ENCODE measurements around the gene HMBS. TPM values are rescaled to one million over a fixed set of nuclear protein-coding genes. Genes with fewer than 3 reads are reported as not detected.
"Not testable (repeated sequence)": the region's sequence is repeated elsewhere in the genome, so short reads cannot be mapped to it uniquely, and the experiment has no call there.

The HMBS gene
- total RNA-seq, 2 donors from 2014 or later, result 18.0 to 53.9 TPM

GRCh38 chr11:119100994-119101758 is 16.5 kb downstream of the HMBS start:
- Mint-ChIP-seq H3K36me3 (peaks cover 27% of the 10 kb centered on the region), H3K4me3 (peak overlapping the region; percentile 92), H3K9me3 (no peaks in the 10 kb centered on the region), H3K27ac (peak overlapping the region; percentile 95 to 99), H3K27me3 (no peaks in the 10 kb centered on the region), H3K4me1 (ENCODE audit: low read depth in 2 of 2) (peaks cover 27 to 31% of the 10 kb centered on the region in 2 donors)
- ATAC-seq (peak; percentile 66 to 72), DNase-seq (ENCODE audit: low spot score) (peak; percentile 68)

- no peaks in the 10 kb centered on the region for H3K9me3 Mint-ChIP-seq
- ATAC-seq (peak; percentile 90 to 94), DNase-seq (ENCODE audit: low spot score) (peak; percentile 88)
- peaks cover 31 to 33% of the 10 kb centered on the region in 2 donors for H3K4me1 Mint-ChIP-seq (ENCODE audit: low read depth in 2 of 2)
- no peaks in the 10 kb centered on the region for H3K27me3 Mint-ChIP-seq
- H3K36me3 Mint-ChIP-seq, result peaks cover 22% of the 10 kb centered on the region
- H3K27ac Mint-ChIP-seq, result peak within 1 kb of the TSS; percentile 95 to 99
- H3K4me3 Mint-ChIP-seq, result peak within 1 kb of the TSS; percentile 92
Measured at GRCh38 chr11:119101759-119102423, 17.2 kb downstream of the HMBS start, which contains the start of gene DPAGT1. TSS of gene DPAGT1 (minus strand) at chr11:119101853. CDS start at chr11:119101655, 198 bp downstream.

GRCh38 chr11:119103161-119103664 is 18.5 kb downstream of the HMBS start:
- Mint-ChIP-seq H3K36me3 (peaks cover 15% of the 10 kb centered on the region), H3K4me1 (ENCODE audit: low read depth in 2 of 2) (peaks cover 33 to 37% of the 10 kb centered on the region in 2 donors)
- not testable (repeated sequence) for DNase-seq (ENCODE audit: low spot score)

DNA sequence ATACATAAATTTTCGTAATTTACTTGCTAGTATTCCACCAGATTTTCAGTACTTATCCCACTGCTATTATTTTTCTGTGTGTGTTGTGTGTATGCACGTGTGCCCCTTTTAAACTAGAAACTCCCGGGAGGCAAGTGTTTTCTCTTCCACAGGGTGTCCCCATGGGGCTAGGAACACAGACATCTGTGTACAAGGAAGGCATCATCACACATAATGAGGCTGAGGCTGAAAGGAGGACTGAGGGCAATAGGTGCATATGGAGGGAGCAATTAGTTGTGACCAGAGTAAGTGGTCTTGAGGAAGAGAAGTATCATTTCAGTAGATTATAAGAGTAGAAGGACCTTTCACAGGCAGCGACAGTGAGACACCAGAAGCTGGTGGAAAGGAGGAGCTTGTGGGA is 19.1 kb downstream of the HMBS start:
- ATAC-seq, result no peak
- no peak overlapping the region for H3K4me3 Mint-ChIP-seq
- peak overlapping the region in 1 of 2 donors; percentile 95 for H3K27ac Mint-ChIP-seq
- peaks cover 39 to 43% of the 10 kb centered on the region in 2 donors for H3K4me1 Mint-ChIP-seq (ENCODE audit: low read depth in 2 of 2)
- no peaks in the 10 kb centered on the region for H3K9me3 Mint-ChIP-seq
- H3K36me3 Mint-ChIP-seq, result peaks cover 9% of the 10 kb centered on the region
- H3K27me3 Mint-ChIP-seq, result no peaks in the 10 kb centered on the region
- DNase-seq (ENCODE audit: low spot score), result no peak

More at GRCh38 chr11:119103161-119103664, 18.5 kb downstream of the HMBS start:
- not testable (repeated sequence) for H3K9me3 Mint-ChIP-seq, H3K4me3 Mint-ChIP-seq, ATAC-seq, H3K27me3 Mint-ChIP-seq
- peak overlapping the region in 1 of 2 donors; percentile 95 for H3K27ac Mint-ChIP-seq

DNA sequence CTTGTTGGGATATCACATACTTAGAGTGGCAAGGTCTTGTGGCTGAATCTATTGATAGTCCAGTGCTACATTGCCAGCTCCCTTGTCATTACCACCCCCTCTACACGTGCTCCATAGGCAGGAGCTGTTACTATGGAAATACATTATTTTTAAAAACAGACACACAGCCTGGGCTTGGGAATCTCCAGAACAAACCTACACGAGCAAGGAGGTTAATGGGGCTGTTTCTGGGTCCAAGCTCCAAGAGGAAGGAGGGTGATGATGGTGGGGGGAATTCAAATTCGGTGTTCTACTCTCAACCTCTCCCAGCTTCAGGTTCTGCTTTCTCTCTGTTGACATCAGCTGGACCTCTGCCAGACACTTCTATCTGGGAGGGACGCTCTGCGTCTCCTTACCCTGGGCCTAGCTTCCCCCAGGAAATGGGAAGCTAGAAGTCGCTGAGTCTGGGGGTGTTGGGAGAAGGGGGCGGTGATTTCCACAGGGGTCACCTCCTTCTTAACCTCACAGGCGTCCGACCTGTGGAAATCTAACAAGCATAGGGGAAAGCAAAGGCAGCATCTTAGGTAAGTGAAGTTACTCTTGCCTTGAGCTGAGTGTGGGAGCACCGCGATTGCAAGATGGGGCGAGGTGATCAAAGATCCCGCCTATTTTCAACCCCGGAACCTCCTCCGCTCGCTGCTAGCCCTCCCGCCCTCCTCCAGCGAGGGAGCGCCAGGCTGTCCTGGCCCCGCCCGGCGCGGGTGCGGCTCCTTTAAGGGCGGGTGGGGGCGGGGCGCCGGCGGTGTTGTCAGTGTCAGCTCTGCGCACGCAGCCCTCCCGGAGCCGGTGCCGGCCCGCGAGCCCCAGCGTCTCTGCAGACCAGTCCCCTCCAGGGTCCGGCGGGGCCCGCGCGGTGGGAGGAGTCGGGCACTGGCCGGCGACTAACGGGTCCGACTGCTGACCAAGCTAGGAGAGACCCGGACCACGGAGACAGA is 22.2 kb downstream of the HMBS start, which contains the start of gene C2CD2L:
TSS of gene C2CD2L (plus strand) at position 781 of the 974 bp plus-strand sequence. CDS start 398 bp downstream, outside the sequence.
- Mint-ChIP-seq H3K4me3 (peak within 1 kb of the TSS; percentile 97), H3K4me1 (ENCODE audit: low read depth in 2 of 2) (peaks cover 39 to 46% of the 10 kb centered on the region in 2 donors), H3K27ac (peak within 1 kb of the TSS; percentile 81 to 91)

DNA sequence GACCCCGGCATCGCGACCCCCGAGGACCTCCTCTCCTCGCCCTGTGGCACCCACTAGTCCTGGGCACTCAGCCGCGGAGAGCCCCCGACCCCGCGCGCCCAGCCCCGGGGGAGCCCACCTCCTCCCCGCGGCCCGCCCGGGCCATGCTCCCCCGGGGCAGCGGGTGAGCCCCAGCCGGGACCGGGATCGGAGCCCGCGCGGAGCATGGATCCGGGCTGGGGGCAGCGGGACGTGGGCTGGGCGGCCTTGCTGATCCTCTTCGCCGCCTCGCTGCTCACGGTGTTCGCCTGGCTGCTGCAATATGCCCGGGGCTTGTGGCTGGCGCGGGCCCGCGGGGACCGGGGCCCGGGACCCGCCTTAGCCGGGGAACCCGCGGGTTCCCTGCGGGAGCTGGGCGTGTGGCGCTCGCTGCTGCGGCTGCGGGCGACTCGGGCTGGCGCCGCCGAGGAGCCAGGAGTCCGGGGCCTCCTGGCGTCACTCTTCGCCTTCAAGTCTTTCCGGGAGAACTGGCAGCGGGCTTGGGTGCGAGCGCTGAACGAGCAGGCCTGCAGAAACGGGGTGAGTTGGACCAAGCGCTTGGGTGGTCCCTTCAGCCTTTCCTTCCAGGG is 23.0 kb downstream of the HMBS start:
- H3K36me3 Mint-ChIP-seq, result peaks cover 8% of the 10 kb centered on the region
- no peak for DNase-seq (ENCODE audit: low spot score)
- H3K27me3 Mint-ChIP-seq, result no peaks in the 10 kb centered on the region
- H3K4me3 Mint-ChIP-seq, result peak overlapping the region; percentile 97
- no peaks in the 10 kb centered on the region for H3K9me3 Mint-ChIP-seq
- H3K4me1 Mint-ChIP-seq (ENCODE audit: low read depth in 2 of 2), result peaks cover 37 to 39% of the 10 kb centered on the region in 2 donors
- ATAC-seq, result peak in 1 of 2 donors; percentile 21
- peak overlapping the region; percentile 81 to 88 for H3K27ac Mint-ChIP-seq

More for the DNA sequence above, 22.2 kb downstream of the HMBS start, which contains the start of gene C2CD2L:
- peak; percentile 94 for DNase-seq (ENCODE audit: low spot score)
- no peaks in the 10 kb centered on the region for H3K9me3 Mint-ChIP-seq
- peaks cover 6% of the 10 kb centered on the region for H3K36me3 Mint-ChIP-seq
- H3K27me3 Mint-ChIP-seq, result no peaks in the 10 kb centered on the region
- ATAC-seq, result peak; percentile 96 to 98

DNA sequence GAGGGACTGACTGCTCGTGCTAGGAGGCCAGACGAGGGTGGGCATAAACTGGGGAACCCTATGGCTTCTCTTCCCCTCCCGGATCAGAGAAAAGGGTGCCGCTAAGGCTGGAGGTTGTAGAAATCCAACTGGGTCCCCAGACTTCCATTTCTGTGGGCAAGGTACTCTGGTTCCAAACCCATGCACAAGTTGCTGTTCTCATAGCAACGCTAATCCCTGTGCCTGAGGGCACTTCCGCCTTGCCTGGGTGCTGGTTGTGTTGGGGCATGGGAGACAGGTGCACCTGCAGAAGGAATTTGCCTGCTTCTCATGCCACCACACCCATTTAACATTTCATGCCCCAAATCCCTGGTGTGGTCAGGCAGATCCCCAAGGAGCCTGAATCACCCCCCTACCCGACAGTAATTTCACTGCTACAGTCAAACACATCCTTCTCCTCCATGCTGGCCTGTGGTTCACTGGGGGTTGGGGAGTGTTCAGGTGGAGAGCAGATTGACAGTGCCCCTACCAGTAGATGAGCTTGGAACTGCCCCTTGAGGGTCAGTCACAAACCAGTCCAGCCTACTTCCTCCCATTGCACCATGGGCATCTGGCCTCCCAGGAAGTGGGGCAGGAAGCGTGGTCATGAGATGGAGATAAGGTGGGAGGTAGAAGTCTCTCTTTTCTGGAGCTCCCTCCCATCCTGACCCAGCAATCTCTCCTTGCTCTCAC is 23.6 kb downstream of the HMBS start:
- H3K36me3 Mint-ChIP-seq, result peaks cover 8% of the 10 kb centered on the region
- ATAC-seq (peak in 1 of 2 donors; percentile 37), DNase-seq (ENCODE audit: low spot score) (no peak)
- no peaks in the 10 kb centered on the region for H3K27me3 Mint-ChIP-seq
- H3K27ac Mint-ChIP-seq, result peak overlapping the region; percentile 81 to 88
- H3K9me3 Mint-ChIP-seq, result no peaks in the 10 kb centered on the region
- H3K4me1 Mint-ChIP-seq (ENCODE audit: low read depth in 2 of 2), result peaks cover 37 to 39% of the 10 kb centered on the region in 2 donors
- peak overlapping the region; percentile 97 for H3K4me3 Mint-ChIP-seq

- Mint-ChIP-seq H3K4me1 (ENCODE audit: low read depth in 2 of 2) (peaks cover 35 to 39% of the 10 kb centered on the region in 2 donors), H3K27me3 (no peaks in the 10 kb centered on the region), H3K36me3 (peaks cover 8% of the 10 kb centered on the region), H3K4me3 (peak overlapping the region; percentile 97), H3K9me3 (no peaks in the 10 kb centered on the region), H3K27ac (peak overlapping the region; percentile 81 to 88)
- DNase-seq (ENCODE audit: low spot score), result no peak
- no peak for ATAC-seq
Measured at GRCh38 chr11:119108857-119109221, 24.2 kb downstream of the HMBS start.

DNA sequence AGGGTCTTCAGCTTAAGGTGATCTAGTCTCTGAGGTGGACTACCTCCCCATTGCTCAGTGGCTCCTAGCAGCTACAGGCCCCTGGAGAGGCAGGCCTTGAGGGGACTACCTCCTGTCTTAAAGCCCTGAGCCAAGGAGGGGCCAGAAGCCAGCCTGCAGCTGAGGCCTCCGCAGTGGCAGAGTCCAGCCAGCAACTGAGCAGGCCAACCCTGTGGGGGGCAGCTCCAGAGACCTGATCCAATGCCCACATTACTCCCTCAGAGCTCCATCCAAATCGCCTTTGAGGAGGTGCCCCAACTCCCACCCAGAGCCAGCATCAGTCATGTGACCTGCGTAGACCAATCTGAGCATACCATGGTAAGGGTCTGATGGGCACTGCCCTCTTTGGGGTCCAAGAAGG is 25.2 kb downstream of the HMBS start:
- Mint-ChIP-seq H3K27me3 (no peaks in the 10 kb centered on the region), H3K4me3 (peak overlapping the region; percentile 97), H3K27ac (peak overlapping the region; percentile 81 to 88), H3K4me1 (ENCODE audit: low read depth in 2 of 2) (peaks cover 34 to 39% of the 10 kb centered on the region in 2 donors), H3K36me3 (peaks cover 8% of the 10 kb centered on the region), H3K9me3 (no peaks in the 10 kb centered on the region)
- no peak for DNase-seq (ENCODE audit: low spot score)
- ATAC-seq, result no peak

DNA sequence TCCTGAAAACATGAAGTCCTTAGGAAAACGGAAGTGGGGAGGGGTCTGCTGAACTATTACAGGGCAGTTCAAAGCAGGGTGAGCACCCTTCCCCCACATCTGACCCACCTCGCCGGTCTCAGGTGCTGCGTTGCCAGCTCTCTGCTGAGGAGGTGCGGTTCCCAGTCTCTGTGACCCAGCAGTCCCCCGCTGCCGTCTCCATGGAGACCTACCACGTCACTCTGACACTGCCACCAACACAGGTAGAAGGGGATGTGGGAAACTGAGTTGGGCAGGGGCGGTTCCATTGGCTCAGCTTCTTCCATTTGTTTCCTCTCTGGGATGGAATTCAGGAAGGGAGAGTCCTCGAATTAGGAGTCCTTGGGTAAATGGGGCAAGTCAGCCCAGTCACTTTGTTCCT is 25.8 kb downstream of the HMBS start:
- no peak for ATAC-seq
- Mint-ChIP-seq H3K4me1 (ENCODE audit: low read depth in 2 of 2) (peaks cover 38 to 42% of the 10 kb centered on the region in 2 donors), H3K27ac (peak overlapping the region in 1 of 2 donors; percentile 29), H3K27me3 (no peaks in the 10 kb centered on the region), H3K36me3 (peaks cover 13% of the 10 kb centered on the region), H3K9me3 (no peaks in the 10 kb centered on the region), H3K4me3 (no peak overlapping the region)
- DNase-seq (ENCODE audit: low spot score), result no peak

DNA sequence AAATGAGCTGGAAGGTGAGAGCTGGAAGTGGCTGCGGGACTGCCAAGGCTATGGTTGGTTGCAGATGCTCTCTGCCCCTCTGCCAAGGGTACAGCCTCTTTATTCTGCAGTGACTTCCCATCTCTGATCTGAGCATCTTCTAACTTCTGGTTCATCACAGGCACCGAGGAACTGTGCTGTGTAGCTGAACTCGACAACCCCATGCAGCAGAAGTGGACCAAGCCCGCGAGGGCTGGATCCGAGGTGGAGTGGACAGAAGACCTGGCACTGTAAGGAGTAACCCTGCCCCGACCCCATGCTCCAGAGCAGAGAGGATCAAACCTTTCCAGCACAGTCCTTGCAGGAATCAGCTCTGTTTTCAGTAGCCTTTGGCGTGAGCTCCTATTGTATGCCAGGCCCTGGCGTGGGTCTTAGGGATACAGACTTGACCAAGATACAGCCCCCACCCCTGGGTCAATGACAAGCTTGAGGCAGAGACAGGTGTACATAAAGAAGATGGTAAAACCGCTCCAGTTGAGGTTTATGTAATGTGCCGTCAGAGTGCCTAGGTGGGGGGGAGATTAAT is 26.8 kb downstream of the HMBS start:
- Mint-ChIP-seq H3K4me3 (no peak overlapping the region), H3K27ac (peak overlapping the region in 1 of 2 donors; percentile 79), H3K36me3 (peaks cover 16% of the 10 kb centered on the region), H3K27me3 (no peaks in the 10 kb centered on the region), H3K9me3 (no peaks in the 10 kb centered on the region), H3K4me1 (ENCODE audit: low read depth in 2 of 2) (peaks cover 33 to 39% of the 10 kb centered on the region in 2 donors)
- no peak for DNase-seq (ENCODE audit: low spot score)
- no peak for ATAC-seq

Measured in natural killer cell treated with Interleukin-12 subunit alpha and Interleukin-12 subunit beta and Interleukin-15 and Interleukin-18, amount 100 ng/mL, for 72 hours (primary cell).